GDM1 (cell line): ENCODE data around the gene SRRM3.
A peak's percentile ranks its signal among the peaks of the same experiment; 100 is the strongest.
"Not testable (repeated sequence)": the region's sequence is repeated elsewhere in the genome, so short reads cannot be mapped to it uniquely, and the experiment has no call there.

Source experiments
- DNase-seq: peaks from one replicate; lab custom pipeline; 2025; lab: John Stamatoyannopoulos, UW

Gene SRRM3

DNA sequence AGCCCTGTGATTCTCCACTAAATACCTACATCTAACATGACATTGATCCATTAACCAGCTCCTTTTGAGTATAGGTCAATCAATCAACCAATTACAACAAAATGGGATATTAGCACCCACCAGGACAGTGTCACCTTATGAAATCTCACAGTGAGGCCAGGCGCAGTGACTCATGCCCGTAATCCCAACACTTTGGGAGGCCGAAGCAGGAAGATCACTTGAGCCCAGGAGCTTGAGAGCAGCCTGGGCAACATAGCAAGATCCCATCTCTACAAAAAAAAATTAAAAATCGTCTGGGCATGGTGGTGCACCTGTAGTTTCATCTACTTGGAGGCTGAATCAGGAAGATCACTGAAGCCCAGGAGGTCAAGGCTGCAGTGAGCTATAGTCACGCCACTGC is 28.5 kb downstream of the SRRM3 start:
- no peak for DNase-seq

- no peak for DNase-seq
These were observed 29.4 kb downstream of the SRRM3 start for GRCh38 chr7:76231071-76231470.

GRCh38 chr7:76231583-76231982 is 29.9 kb downstream of the SRRM3 start:
- DNase-seq: no peak

DNA sequence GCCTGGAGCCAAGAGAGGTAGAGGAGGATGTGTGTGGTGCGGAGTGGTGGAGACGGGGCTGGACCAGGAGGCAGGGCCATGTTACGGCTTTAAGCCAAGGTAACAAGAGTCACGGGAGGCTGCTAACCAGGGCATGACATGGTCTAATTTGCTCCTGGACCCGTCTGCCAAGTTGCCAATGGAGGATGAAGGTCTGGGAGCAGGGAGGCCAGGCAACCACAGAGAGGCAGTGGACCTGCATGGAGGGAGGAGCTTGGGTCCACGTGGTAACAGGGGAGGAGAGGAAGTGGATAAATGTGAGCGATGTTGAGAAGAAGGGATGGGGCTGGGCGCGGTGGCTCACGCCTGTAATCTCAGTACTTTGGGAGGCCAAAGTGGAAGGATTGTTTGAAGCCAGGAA is 31.0 kb downstream of the SRRM3 start:
- no peak for DNase-seq

- no peak for DNase-seq
These were observed 32.0 kb downstream of the SRRM3 start for GRCh38 chr7:76233538-76234281.

DNA sequence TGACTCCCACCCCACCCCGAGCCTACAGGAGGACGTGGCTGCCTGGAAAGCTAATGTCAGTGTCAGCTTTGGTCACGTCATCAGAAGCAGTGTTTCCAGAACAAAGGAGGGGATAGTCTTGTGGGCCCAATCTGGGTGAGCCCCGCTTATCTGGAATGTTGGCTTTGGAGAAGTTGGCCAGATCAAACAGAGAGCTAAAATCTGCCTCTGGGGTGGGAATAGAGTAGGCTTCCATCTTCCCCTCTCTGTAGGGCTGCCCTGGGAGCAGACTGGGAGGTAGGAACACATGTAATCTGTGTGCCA is 32.5 kb downstream of the SRRM3 start:
- no peak for DNase-seq

GRCh38 chr7:76234931-76235441 is 33.3 kb downstream of the SRRM3 start:
- DNase-seq: peak; percentile 46

DNA sequence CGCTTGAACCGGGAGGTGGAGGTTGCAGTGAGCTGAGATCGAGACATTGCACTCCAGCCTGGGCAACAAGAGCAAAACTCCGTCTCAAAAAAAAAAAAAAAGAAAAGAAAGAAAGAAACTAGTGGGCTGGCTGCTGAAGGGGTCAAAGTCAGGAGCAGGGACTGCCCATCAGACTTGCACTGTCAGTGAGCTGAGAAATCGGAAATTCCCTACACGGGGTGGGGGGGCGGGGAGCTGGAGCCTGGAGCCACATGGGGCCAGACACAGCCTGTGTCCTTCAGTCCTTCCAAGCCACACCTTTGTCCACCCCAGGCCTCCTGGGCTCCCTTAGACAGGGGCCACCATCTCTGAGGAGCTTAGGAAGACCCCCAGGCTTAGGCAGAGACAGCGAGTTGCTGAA is 34.5 kb downstream of the SRRM3 start:
- no peak for DNase-seq

GRCh38 chr7:76238326-76238725 is 36.6 kb downstream of the SRRM3 start:
- DNase-seq: no peak

- DNase-seq: no peak
These were observed 39.4 kb downstream of the SRRM3 start for GRCh38 chr7:76241141-76241540.

DNA sequence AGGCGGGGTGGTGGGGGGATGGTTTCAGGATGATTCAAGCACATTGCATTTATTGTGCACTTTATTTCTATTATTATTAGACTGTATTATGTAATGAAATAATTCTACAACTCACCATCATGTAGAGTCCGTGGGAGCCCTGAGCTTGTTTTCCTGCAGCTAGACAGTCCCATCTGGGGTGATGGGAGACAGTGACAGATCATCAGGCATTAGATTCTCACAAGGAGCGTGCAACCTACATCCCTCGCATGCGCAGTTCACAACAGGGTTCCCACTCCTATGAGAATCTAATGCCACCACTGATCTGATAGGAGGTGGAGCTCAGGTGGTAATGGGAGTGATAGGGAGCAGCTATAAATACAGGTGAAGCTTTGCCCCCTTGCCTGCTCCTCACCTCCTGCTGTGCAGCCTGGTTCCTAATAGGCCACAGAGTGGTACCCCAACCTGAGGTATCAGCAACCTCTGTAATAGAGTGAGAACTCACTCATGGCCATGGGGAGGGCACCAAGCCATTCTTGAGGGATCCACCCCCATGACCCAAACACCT is 40.9 kb downstream of the SRRM3 start:
- DNase-seq: not testable (repeated sequence)

- DNase-seq: no peak
These were observed 43.2 kb downstream of the SRRM3 start for GRCh38 chr7:76244781-76245391.

- DNase-seq: no peak
These were observed 45.2 kb downstream of the SRRM3 start for GRCh38 chr7:76246804-76247389.

DNA sequence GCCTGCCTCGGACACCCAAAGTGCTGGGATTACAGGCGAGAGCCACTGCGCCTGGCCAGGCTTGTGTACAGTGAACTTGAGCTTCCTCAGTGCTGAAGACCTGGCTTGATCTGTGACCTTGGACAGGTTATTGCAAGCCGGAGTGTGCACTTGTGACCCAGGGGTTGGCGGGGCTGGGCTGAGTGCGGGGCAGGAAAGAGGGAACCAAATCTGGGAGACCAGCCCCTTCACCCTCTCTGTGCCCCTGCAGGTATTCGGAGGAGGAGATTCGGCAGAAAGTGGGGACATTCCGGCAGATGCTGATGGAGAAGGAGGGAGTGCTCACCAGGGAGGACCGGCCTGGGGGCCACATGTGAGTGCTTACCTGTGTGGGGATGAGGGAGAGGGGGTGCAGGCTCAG is 46.2 kb downstream of the SRRM3 start:
- DNase-seq: no peak

DNA sequence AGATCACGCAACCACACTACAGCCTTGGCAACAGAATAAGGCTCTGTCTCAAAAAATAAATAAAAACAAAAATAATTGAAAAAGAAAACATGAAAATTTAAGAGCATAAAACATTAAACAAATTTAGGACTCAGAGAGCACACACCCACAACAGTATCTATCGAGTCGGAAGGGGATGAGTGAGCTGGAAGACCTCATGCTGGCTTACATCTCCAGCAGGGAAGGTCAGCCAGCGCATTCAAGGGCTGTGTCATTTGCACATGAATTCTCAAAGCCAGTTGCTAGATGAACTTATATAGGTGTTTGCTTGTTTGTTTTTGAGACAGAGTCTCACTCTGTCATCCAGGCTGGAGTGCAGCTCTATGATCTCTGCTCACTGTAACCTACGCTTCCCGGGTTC is 50.3 kb downstream of the SRRM3 start:
- no peak for DNase-seq

- no peak for DNase-seq
These were observed 53.1 kb downstream of the SRRM3 start for GRCh38 chr7:76254781-76255180.

GRCh38 chr7:76257973-76258372 is 56.3 kb downstream of the SRRM3 start:
- no peak for DNase-seq

DNA sequence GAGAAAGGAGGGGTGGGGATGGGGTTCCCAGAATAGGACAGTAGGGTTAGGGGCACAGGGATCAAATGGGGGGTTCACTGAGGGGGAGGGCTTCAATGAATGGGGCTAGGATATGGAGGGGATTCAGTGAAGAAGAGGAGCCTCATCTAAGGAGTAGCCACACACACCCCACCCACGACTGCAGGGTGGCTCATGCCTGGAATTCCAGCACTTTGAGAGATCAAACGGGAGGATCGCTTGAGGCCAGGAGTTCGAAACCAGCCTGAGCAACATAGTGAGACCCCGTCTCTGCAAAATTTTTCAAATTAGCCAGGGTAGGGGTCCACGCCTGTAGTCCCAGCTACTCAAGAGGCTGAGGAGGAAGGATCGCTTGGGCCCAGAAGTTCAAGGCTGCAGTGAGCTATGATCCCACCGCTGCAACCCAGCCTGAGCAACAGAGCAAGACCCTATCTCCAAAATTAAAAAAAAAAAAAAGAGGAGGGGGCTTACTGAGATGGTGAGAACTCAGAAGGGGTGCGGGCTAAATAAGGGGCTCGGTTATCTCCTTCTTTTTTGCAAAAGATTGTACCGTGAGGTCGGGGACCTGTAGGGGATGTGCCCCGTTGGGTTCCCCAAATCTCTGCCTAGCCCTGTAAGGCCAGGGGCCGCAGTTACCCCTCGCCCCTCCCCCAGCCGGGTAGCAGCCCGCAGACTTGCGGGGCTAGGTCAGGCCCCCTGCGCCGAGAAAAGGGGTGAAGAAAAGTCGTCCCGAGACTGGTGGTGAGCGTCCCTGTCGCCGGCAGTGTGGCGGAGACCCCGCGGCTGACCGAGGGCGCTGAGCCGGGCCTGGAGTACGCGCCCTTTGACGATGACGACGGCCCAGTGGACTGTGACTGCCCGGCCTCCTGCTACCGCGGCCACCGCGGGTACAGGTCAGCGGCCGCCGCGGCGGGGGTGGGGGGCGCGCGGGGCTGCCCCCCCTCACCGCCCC is 57.7 kb downstream of the SRRM3 start:
- DNase-seq: no peak

- DNase-seq: no peak
These were observed 58.5 kb downstream of the SRRM3 start for GRCh38 chr7:76260171-76260703.

DNA sequence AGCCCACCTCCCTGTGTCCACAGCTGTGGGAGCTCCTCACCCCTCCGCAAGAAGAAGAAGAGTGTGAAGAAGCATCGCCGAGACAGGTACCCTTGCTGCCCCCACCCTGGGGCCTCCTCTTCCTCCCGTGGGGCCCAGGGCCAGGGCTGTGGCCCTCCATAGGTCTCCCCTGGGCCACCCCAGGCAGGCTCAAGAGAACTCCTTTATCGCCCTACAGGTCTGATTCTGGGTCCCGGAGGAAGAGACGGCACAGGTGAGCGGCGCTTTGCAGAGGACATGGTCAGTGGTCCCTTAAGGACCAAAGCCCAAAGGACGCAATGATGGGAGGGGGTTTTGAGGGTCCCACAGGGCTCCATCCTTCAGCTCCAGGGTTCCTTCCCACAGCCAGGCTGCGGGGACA is 59.6 kb downstream of the SRRM3 start:
- no peak for DNase-seq

- no peak for DNase-seq
These were observed 60.2 kb downstream of the SRRM3 start for GRCh38 chr7:76261931-76262330.
